ENCODE data around the gene HOMER1.

DNA sequence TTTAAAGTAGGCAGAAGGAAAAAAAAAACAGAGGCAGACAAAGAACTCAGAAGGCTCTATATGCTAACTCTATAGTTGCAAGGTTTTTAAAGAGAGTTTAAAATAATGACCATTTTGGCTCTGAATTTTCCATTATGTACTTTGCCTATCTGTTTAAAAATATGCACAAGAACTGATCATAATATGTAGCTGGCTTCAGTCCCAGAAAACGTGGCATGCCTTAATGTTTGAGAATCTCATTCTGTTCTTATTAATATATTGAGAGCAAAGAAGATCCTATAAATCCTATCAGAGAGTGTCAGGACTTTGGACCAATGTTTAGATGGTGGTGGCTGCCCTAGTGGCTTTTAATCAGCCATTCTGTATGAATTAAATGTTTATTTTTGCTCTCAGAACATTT, 156.5 kb downstream of the HOMER1 start:
- TF ChIP-seq CTCF (conservative IDR thresholded peaks at IDR 0.05) (no peak; the same call in 1 of the 2 replicates), ZFX (IDR thresholded peaks at IDR 0.05) (no peak)

Data from C4-2B (cell line).